SK-N-MC (cell line): Measurements from ENCODE around the gene VARS2.
A peak's percentile ranks its signal among the peaks of the same experiment; 100 is the strongest.

Experiments
- EZH2 ChIP-seq: fragments of 200-600 bp; sonication (generic); IDR thresholded peaks from one replicate; pipeline ENCODE4 v1.6.1; 2017; ENCODE audit warnings: antibody characterized with exemption
- POLR2AphosphoS5 ChIP-seq: IDR thresholded peaks from 2 replicates; pipeline ENCODE4 v1.6.1; 2012; ENCODE audit warnings: mild to moderate bottlenecking, low read depth, low read length, borderline replicate concordance

DNA sequence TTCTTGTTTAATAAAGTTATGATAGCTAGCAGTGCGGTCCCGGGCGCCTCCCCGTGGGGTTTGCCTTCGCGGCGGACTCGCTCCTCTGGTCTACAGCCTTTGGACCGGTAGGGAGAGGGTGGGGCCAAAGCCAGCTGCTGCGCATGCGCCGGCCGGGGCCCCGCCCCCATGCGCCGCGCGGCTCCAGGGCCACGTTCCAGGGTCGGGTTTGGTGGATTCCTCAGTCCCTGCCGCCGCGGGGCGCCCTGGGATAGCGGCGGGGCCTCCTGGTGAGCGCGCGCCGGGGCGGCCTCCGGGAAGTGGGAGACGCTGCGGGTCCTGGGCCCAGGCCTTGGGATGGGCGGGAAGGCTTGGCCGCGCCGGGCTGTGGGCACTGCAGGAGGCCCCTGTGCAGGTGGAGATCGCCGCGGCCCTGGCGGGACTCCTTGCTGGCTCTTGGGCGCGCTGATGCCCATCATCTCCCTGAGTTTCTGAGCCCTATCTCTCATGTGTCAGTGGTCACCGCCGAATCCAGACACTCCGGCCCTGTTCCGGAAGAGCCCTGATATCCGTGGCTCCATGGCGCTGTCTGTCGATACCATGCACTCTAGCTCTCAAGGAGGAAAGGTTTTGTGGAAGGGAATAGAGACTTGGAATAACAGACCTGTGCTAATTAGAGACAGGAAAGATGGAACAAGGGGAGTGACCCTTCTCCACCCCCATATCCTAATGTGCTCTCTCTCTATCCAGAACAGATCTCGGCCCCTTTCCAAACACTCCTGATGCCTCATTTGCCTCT is at the start of gene VARS2:
- TF ChIP-seq EZH2 (no peak), POLR2AphosphoS5 (peak; percentile 91)
